ENCODE measurements around the gene PAMR1.

The PAMR1 gene

GRCh38 chr11:35433588-35433987 lies 91.8 kb downstream of the PAMR1 start:
- DNase-seq: no peak

GRCh38 chr11:35432464-35432863 lies 93.0 kb downstream of the PAMR1 start:
- no peak for DNase-seq

- no peak for DNase-seq
These were observed 98.3 kb downstream of the PAMR1 start for GRCh38 chr11:35427071-35427470.

- no peak for DNase-seq
These were observed 99.1 kb downstream of the PAMR1 start for GRCh38 chr11:35426351-35426750.

GRCh38 chr11:35425603-35426212 lies 99.7 kb downstream of the PAMR1 start:
- no peak for DNase-seq

GRCh38 chr11:35424157-35424940 lies 101.1 kb downstream of the PAMR1 start:
- DNase-seq: no peak

- DNase-seq: no peak
These were observed 105.0 kb downstream of the PAMR1 start for GRCh38 chr11:35420371-35420770.

GRCh38 chr11:35419830-35420333 lies 105.5 kb downstream of the PAMR1 start:
- DNase-seq: no peak

- no peak for DNase-seq
These were observed 106.1 kb downstream of the PAMR1 start, which contains the start of gene SLC1A2 for GRCh38 chr11:35419184-35419829. Gene SLC1A2, minus strand, starts transcription at chr11:35419558. Its CDS starts 592 bp downstream, at chr11:35418966.

- DNase-seq: no peak
These were observed 106.9 kb downstream of the PAMR1 start for GRCh38 chr11:35418282-35419183.

- no peak for DNase-seq
These were observed 109.9 kb downstream of the PAMR1 start for GRCh38 chr11:35415487-35415886.

GRCh38 chr11:35414776-35415175 lies 110.6 kb downstream of the PAMR1 start:
- DNase-seq: no peak

- no peak for DNase-seq
These were observed 111.1 kb downstream of the PAMR1 start for GRCh38 chr11:35414311-35414710.

- no peak for DNase-seq
These were observed 111.8 kb downstream of the PAMR1 start for GRCh38 chr11:35413598-35413997.

- peak; percentile 21 to 42 for DNase-seq
These were observed 113.1 kb downstream of the PAMR1 start for GRCh38 chr11:35412285-35412684.

- DNase-seq: no peak
These were observed 118.4 kb downstream of the PAMR1 start for GRCh38 chr11:35407041-35407440.

GRCh38 chr11:35404388-35404775 lies 121.0 kb downstream of the PAMR1 start:
- peak; percentile 44 to 87 for DNase-seq

GRCh38 chr11:35403765-35404387 lies 121.5 kb downstream of the PAMR1 start:
- no peak for DNase-seq

- DNase-seq: no peak
These were observed 122.4 kb downstream of the PAMR1 start for GRCh38 chr11:35402751-35403660.

GRCh38 chr11:35398881-35399280 lies 126.5 kb downstream of the PAMR1 start:
- no peak for DNase-seq

- DNase-seq: no peak
These were observed 130.5 kb downstream of the PAMR1 start for GRCh38 chr11:35394941-35395340.
